ENCODE measurements around the gene EPN2.
"Not testable (repeated sequence)": the region's sequence is repeated elsewhere in the genome, so short reads cannot be mapped to it uniquely, and the experiment has no call there.

- not testable (repeated sequence) for TF ChIP-seq CTCF (IDR thresholded peaks at IDR 0.05; ENCODE audit: low read depth, low read length, missing input control); JUND (IDR thresholded peaks at IDR 0.05); RAD21 (IDR thresholded peaks at IDR 0.05); YY1 (IDR thresholded peaks at IDR 0.05); TAF1 (conservative IDR thresholded peaks at IDR 0.05)
- TF ChIP-seq, protein P1, sequence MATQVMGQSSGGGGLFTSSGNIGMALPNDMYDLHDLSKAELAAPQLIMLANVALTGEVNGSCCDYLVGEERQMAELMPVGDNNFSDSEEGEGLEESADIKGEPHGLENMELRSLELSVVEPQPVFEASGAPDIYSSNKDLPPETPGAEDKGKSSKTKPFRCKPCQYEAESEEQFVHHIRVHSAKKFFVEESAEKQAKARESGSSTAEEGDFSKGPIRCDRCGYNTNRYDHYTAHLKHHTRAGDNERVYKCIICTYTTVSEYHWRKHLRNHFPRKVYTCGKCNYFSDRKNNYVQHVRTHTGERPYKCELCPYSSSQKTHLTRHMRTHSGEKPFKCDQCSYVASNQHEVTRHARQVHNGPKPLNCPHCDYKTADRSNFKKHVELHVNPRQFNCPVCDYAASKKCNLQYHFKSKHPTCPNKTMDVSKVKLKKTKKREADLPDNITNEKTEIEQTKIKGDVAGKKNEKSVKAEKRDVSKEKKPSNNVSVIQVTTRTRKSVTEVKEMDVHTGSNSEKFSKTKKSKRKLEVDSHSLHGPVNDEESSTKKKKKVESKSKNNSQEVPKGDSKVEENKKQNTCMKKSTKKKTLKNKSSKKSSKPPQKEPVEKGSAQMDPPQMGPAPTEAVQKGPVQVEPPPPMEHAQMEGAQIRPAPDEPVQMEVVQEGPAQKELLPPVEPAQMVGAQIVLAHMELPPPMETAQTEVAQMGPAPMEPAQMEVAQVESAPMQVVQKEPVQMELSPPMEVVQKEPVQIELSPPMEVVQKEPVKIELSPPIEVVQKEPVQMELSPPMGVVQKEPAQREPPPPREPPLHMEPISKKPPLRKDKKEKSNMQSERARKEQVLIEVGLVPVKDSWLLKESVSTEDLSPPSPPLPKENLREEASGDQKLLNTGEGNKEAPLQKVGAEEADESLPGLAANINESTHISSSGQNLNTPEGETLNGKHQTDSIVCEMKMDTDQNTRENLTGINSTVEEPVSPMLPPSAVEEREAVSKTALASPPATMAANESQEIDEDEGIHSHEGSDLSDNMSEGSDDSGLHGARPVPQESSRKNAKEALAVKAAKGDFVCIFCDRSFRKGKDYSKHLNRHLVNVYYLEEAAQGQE (IDR thresholded peaks at IDR 0.05), result not testable (repeated sequence)
Measured at GRCh38 chr17:19218914-19219313, 18.3 kb upstream of the EPN2 start.

Measured in liver (tissue), 3 donors.